ENCODE data around the gene CHID1.
A peak's percentile ranks its signal among the peaks of the same experiment; 100 is the strongest.

The CHID1 gene

GRCh38 chr11:933142-933851, 22.7 kb upstream of the CHID1 start:
- DNase-seq (ENCODE audit: insufficient read length, low spot score) (no peak), FAIRE-seq (no peak)

GRCh38 chr11:932435-932834, 21.8 kb upstream of the CHID1 start:
- FAIRE-seq = no peak
- no peak for DNase-seq (ENCODE audit: insufficient read length, low spot score)

DNA sequence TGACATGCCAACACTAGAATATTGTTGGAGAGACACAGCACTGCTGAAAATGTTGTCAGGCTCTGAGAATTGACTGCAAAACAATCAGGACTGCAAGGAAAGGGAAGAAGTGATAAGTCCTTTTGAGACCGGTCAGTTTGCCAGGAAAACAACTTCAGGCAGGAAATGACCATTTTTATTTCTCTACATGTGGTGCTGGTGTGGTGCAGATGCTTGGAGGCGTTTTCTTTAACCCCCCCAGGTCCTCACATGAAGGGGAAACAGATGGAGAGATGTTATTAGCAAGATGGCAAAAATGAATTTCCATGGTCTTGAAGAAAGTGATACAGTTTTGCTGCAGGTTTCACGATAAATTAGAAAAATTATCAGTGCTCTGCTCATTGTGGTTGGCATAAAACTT, 20.8 kb upstream of the CHID1 start:
- FAIRE-seq = no peak
- no peak for DNase-seq (ENCODE audit: insufficient read length, low spot score)

DNA sequence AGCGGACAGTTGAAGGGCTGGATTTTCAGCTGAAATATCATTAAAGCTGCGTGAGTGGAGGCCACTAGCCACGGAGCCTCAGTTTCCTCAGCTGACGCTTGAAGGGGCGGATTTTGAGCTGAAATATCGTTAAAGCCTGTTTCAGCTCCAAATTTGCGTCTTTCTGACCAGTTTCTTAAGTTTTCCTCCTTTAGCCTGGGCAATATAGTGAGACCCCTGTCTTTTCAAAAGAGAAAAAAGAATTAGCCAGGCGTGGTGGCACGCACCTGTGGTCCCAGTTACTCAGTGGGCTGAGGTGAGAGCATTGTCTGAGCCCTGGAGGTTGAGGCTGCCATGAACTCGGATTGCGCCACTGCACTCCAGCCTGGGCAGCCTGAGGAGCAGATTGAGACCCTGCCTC, 18.8 kb upstream of the CHID1 start:
- FAIRE-seq (no peak), DNase-seq (ENCODE audit: insufficient read length, low spot score) (no peak)

- DNase-seq (ENCODE audit: insufficient read length, low spot score) = no peak
- no peak for FAIRE-seq
These were observed 18.2 kb upstream of the CHID1 start for GRCh38 chr11:928786-929185.

GRCh38 chr11:927871-928270, 17.3 kb upstream of the CHID1 start:
- FAIRE-seq = peak; percentile 58
- no peak for DNase-seq (ENCODE audit: insufficient read length, low spot score)

DNA sequence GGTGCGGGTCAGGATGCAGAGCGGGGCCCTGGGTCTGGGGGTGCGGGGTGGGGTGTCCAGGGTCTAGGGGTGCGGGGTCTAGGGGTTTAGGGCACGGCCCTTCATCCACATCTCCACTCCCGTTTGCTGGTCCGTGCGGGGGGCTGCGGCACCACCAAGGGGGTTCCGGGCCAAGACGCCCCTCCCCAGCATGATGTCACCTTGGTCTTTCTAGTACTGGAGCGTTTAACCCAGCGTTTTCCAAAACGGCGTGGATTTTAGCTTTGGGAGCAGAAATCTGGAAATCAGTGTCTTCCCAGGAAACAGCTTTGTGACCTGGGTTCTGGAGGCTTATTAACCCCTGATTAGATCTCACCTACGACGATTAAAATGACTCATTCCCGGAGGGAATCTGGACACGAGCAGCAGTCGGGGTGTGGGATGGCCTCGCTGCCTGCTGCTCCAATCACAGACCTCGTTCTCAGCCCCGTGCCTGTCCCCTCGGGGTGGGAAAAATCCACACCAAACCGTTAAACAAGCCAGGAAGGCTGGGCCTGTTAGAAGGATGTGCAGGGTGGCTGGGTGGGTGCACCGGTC, 15.8 kb upstream of the CHID1 start:
- no peak for DNase-seq (ENCODE audit: insufficient read length, low spot score)
- FAIRE-seq = no peak

DNA sequence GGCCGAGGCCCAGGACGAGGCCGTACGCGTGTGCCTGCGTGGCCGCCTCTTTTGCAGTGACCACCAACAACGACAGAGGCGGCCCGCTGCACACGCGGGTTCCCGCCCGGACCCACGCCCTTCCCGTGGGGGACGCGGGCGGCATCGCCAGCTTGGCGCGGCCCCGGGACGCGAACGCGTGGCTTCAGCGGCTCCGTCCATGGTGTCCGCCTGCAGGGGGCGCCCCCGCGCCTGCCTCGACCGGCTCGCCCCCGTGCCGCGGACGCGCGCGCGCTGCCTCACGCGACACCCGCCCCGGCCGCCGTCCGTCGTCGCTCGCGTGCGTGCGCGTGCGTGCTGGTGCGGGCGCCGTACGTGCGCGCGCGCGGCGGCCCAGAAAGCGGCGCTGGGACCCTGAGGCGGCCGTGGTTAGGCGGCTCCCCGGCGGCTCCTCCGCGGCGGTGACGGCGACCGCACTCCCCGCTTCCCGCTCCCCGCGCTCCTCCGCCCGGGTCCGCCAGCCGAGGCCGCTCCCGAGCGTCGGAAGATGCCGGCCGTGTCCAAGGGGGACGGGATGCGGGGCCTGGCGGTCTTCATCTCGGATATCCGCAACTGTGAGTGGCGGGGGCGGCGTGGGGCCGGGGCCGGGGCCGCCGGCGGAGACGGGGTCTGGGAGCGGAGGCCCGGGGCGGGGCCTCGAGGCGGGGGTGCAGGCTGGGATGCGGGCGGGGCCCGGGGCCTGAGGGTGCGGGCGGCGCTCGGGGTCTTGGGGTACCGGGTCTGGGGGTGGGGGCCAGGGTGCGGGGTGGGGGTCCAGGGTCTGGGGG, 15.1 kb upstream of the CHID1 start, which contains the start of gene AP2A2:
AP2A2 (plus strand) TSS at position 375 of the 806 bp plus-strand sequence; CDS start at position 527, 152 bp downstream.
- DNase-seq (ENCODE audit: insufficient read length, low spot score) (peak; percentile 98), FAIRE-seq (peak; percentile 80)

DNA sequence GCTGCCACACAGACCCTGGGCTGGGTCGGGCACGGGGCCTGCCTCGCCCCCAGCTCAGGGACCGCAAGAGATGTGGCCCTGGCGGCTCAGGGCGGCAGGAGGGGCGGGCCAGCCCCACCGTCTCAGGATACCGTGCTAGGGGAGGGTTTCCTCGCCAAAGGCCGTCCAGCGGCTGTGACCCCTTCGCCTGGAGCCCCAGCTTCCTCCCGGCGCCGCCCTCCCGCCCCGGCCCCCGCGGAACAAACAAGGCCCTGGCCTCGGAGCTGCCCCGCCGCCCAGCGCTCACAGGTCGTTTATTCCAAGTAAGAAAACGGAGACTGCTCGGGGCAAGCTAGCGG, 14.5 kb upstream of the CHID1 start:
- FAIRE-seq = no peak
- no peak for DNase-seq (ENCODE audit: insufficient read length, low spot score)

- FAIRE-seq (no peak), DNase-seq (ENCODE audit: insufficient read length, low spot score) (no peak)
These were observed 14.0 kb upstream of the CHID1 start for GRCh38 chr11:924406-925157.

- FAIRE-seq (no peak), DNase-seq (ENCODE audit: insufficient read length, low spot score) (no peak)
These were observed 13.2 kb upstream of the CHID1 start for GRCh38 chr11:923691-924405.

- FAIRE-seq (no peak), DNase-seq (ENCODE audit: insufficient read length, low spot score) (no peak)
These were observed 11.5 kb upstream of the CHID1 start for GRCh38 chr11:921921-922678.

- no peak for FAIRE-seq
- DNase-seq (ENCODE audit: insufficient read length, low spot score) = no peak
These were observed 6.8 kb upstream of the CHID1 start for GRCh38 chr11:917426-917825.

GRCh38 chr11:914747-915501, 4.3 kb upstream of the CHID1 start:
- FAIRE-seq = no peak
- no peak for DNase-seq (ENCODE audit: insufficient read length, low spot score)

- no peak for DNase-seq (ENCODE audit: insufficient read length, low spot score)
- FAIRE-seq = no peak
These were observed 3.6 kb upstream of the CHID1 start for GRCh38 chr11:914204-914603.

GRCh38 chr11:913043-913442, 2.4 kb upstream of the CHID1 start:
- FAIRE-seq (no peak), DNase-seq (ENCODE audit: insufficient read length, low spot score) (no peak)

DNA sequence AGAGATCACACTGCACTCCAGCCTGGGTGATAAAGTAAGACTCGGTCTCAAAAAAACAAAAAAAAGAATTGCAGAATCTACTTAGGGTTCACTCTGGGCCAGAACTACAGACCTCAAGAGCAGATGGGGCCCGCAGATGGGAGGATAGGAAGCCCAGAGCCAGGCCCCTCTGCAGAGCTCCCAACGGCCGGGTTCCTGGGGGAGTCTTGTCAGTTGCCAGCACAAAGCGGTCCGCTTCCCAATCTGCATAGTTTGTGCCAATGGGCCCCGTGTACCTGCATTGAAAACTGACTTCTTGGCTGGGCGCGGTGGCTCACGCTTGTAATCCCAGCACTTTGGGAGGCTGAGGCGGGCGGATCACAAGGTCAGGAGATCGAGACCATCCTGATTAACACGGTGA, 1.7 kb upstream of the CHID1 start:
- FAIRE-seq (no peak), DNase-seq (ENCODE audit: insufficient read length, low spot score) (no peak)

DNA sequence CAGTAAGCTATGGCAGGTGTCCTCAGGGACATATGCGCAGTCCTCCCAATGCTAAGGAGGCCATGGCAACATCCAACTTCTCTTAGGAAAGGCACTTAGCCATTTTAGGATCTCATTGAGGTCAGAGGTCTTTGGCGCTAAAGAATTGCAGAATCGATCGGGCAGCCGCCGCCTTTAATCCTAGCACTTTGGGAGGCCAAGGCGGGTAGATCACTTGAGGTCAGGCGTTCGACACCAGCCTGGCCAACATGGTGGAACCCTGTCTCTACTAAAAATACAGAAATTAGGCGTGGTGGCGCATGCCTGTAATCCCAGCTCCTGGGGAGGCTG, 1.2 kb upstream of the CHID1 start:
- no peak for DNase-seq (ENCODE audit: insufficient read length, low spot score)
- FAIRE-seq = no peak
